Head of caudate nucleus (tissue), 42 donors: ENCODE results near the gene ZNF140.
A peak's percentile ranks its signal among the peaks of the same experiment; 100 is the strongest.

Experiments
- DNase-seq, 42 donors: peaks; one replicate each; pipeline versions ENCODE4 v3.0.0 to v3.0.0-alpha.2; 2020 to 2021; ENCODE audit warnings: mixed read lengths in 7 of 42
- intact Hi-C: fragments of 100-400 bp; cut with DNase I; formaldehyde crosslinking; loops from one replicate; pipeline ENCODE4 v1.15.0; 2022

Gene ZNF140

GRCh38 chr12:133124674-133125073, 44.0 kb downstream of the ZNF140 start:
- intact Hi-C loops = no loop called here

DNA sequence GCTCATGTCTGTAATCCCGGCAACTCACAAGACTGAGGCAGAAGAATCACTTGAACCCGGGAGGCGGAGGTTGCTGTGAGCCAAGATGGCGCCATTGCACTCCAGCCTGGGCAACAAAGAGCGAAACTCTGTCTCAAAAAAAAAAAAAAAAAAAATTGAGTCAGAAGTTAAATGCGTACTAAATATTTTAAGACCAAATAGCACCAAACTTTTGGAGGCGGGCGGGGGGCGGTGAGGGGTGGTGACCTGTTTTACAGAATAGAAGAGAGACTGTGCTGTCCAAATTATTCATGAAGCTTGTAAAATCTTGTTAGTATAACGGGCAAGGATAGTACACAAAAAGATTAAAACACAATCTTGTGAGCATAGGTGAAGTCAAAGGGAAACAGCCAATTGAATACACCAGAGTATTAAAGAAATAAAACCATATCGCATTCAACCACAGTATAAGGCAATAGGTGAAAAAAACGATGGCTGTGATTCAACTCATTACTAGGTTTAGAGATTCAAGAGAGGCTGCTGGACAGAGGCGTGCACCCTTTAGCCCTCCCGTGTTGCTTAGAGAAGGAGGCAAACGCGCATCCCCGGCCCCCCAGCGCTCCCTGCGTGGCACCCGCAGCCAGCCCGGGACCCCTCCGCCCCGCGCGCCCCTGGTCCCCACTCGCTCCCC, 48.8 kb downstream of the ZNF140 start:
- peak in 5 of 42 donors; percentile 4 to 34 (median 11) for DNase-seq

More at GRCh38 chr12:133124674-133125073, 44.0 kb downstream of the ZNF140 start:
- DNase-seq = no peak

DNA sequence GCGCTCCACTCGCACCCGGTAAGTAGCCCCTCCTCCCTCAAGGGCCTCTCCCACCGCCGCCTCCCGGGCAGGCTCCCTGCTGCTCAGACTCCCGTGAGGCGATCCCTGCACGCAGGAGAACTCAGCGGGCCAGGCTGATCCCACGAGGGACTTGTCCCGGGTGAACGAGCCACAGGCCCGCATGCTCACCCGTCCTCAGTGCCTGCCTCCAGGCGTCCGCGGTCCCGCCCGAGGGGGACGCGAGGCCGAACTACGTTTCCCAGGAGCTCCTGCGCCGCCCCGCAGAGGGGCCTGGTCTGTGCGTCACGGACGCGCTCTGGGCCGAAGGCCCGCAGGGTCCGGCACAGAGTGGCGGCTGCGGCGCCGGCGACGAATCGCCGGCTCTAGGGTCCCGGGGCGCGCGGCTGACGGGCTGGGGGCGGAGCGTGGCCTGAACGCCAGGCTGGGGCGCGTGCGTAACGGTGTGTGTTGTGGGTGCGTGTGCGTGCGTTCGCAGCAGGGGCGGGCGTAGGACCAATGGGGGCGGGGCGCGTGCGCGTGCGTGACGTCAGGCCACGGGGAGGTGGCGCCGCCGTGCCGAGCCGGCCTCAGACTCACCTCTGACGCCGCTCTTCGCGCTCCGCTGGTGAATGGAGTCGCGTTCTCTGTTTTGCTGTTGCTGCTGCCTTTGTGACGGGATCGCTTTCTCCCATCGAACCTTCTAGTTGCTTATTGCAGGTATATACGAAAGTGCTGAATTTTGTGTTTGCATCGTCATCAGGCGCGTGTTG, 49.5 kb downstream of the ZNF140 start, which contains the start of the genes ZNF10 and ZNF891:
TSS of gene ZNF10 (plus strand) at position 590 of the 770 bp plus-strand sequence. CDS start 13,866 bp downstream, outside the sequence.
TSS of gene ZNF891 (minus strand) at position 237 of the 770 bp plus-strand sequence. CDS start 8,356 bp downstream, outside the sequence.
- intact Hi-C loops = loop anchor here (5.0 kb wide), 1 partner anchor 53 kb away; no protein-coding TSS in a partner anchor
- peak; percentile 89 to 98 (median 96) for DNase-seq

More for the DNA sequence above, 48.8 kb downstream of the ZNF140 start:
- intact Hi-C loops = loop anchor here (5.0 kb wide), 1 partner anchor 52 kb away; no protein-coding TSS in a partner anchor

DNA sequence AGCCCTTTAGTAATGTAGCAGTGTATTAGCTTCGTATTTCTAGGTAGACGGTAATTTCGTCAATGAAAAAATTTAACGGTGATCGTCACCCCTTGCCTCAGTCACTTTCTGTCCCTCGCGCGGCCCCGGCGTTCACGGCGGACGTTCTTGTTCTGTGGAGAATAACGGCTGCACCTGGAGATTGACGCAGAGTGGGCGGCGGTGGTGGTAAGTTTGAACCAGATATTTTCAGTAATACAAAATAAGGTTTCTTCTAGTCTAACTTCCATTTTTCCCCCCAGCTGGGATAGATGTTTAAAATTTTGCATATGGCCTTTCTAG, 50.0 kb downstream of the ZNF140 start:
- intact Hi-C loops = loop anchor here (5.0 kb wide), 1 partner anchor 53 kb away; no protein-coding TSS in a partner anchor
- DNase-seq = peak; percentile 38 to 80 (median 59)

- no peak for DNase-seq
- intact Hi-C loops = no loop called here
Measured at GRCh38 chr12:133135747-133136146, 55.0 kb downstream of the ZNF140 start.

- intact Hi-C loops = no loop called here
- DNase-seq = no peak
Measured at GRCh38 chr12:133145981-133146380, 65.3 kb downstream of the ZNF140 start.

DNA sequence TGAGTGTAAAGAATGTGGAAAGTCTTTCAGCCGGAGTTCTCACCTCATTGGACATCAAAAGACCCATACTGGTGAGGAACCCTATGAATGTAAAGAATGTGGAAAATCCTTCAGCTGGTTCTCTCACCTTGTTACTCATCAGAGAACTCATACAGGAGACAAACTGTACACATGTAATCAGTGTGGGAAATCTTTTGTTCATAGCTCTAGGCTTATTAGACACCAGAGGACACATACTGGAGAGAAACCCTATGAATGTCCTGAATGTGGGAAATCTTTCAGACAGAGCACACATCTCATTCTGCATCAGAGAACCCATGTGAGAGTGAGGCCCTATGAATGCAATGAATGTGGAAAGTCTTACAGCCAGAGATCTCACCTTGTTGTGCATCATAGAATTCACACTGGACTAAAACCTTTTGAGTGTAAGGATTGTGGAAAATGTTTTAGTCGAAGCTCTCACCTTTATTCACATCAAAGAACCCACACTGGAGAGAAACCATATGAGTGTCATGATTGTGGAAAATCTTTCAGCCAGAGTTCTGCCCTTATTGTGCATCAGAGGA, 75.5 kb downstream of the ZNF140 start:
- intact Hi-C loops = no loop called here
- DNase-seq = no peak
